H1 (cell line): ENCODE measurements around the gene ATP1B3. TPM values are rescaled to one million over a fixed set of nuclear protein-coding genes. Genes with fewer than 3 reads are reported as not detected.

Source experiments
- CTCF ChIA-PET: fragments of 300-600 bp; sonication (Branson Sonifier 250); formaldehyde crosslinking; loops from one replicate; lab custom pipeline; 2021; ENCODE audit not compliant: partially characterized antibody; lab: Charles Lee
- POLR2A ChIA-PET: fragments of 300-600 bp; sonication (Branson Sonifier 250); formaldehyde crosslinking; loops from one replicate; lab custom pipeline; 2021; ENCODE audit warnings: inconsistent platforms; ENCODE audit not compliant: partially characterized antibody; lab: Charles Lee
- DNase-seq, 2 experiments: peaks; one replicate each; pipeline versions ENCODE4 v3.0.0 to v3.0.0-alpha.2; 2010 to 2022; ENCODE audit warnings: low spot score in 2 of 2, low read depth in 1 of 2, mixed read lengths in 1 of 2
- FAIRE-seq: peaks from 2 replicates; lab custom pipeline; 2011; peaks lifted over from hg19 to GRCh38; lab: Jason Lieb, UNC
- H2AFZ ChIP-seq: 2 replicates; pipeline ENCODE4 v1.8.1; 2012; ENCODE audit warnings: low read length, inconsistent platforms
- H2AK5ac ChIP-seq: 2 replicates; pipeline ENCODE4 v1.6.1; 2013; ENCODE audit warnings: low read depth, low read length
- H2BK120ac ChIP-seq: replicated peaks from 2 replicates; pipeline ENCODE3; 2013; ENCODE audit warnings: low read depth, low read length, inconsistent platforms
- H2BK12ac ChIP-seq: 2 replicates; pipeline ENCODE4 v1.6.1; 2013; ENCODE audit warnings: low read depth, low read length
- H2BK15ac ChIP-seq: 2 replicates; pipeline ENCODE4 v1.6.1; 2013; ENCODE audit warnings: low read length
- H2BK20ac ChIP-seq: 2 replicates; pipeline ENCODE4 v1.6.1; 2013; ENCODE audit warnings: low read length
- H2BK5ac ChIP-seq: 2 replicates; pipeline ENCODE4 v1.6.1; 2013; ENCODE audit warnings: low read depth, low read length
- H3K14ac ChIP-seq: 2 replicates; pipeline ENCODE4 v1.6.1; 2013; ENCODE audit warnings: inconsistent platforms; ENCODE audit not compliant: insufficient read length
- H3K18ac ChIP-seq: 2 replicates; pipeline ENCODE4 v1.6.1; 2013; ENCODE audit warnings: low read length; ENCODE audit errors: extremely low read depth
- H3K23ac ChIP-seq: 2 replicates; pipeline ENCODE4 v1.6.1; 2013; ENCODE audit warnings: inconsistent platforms; ENCODE audit not compliant: insufficient read length
- H3K23me2 ChIP-seq: 2 replicates; pipeline ENCODE4 v1.6.1; 2013; ENCODE audit warnings: low read depth, low read length
- H3K27ac ChIP-seq: 2 replicates; pipeline ENCODE4 v1.6.1; 2011; ENCODE audit warnings: low read depth, low read length, inconsistent platforms
- H3K27me3 ChIP-seq, 4 experiments: replicated peaks in 1 of 4; 1 replicate in 1 of 4; 2 replicates in 3 of 4; pipeline versions ENCODE4 v1.6.1 to v1.8.1; 2011 to 2013; ENCODE audit warnings: low read length in 3 of 4, mild to moderate bottlenecking in 3 of 4, inconsistent platforms in 2 of 4, mixed read lengths in 2 of 4, moderate library complexity in 1 of 4; ENCODE audit not compliant: control insufficient read depth in 3 of 4, insufficient read depth in 3 of 4; ENCODE audit errors: extremely low read depth in 1 of 4
- H3K36me3 ChIP-seq, 4 experiments: 2 replicates each; pipeline versions ENCODE4 v1.6.1 to v1.8.1; 2011 to 2013; ENCODE audit warnings: mild to moderate bottlenecking in 4 of 4, low read length in 3 of 4, moderate library complexity in 2 of 4, control low read depth in 1 of 4, inconsistent platforms in 1 of 4; ENCODE audit not compliant: insufficient read depth in 4 of 4, control insufficient read depth in 2 of 4
- H3K4ac ChIP-seq: replicated peaks from 2 replicates; pipeline ENCODE3; 2013; ENCODE audit warnings: low read length, low read depth, mixed read lengths, inconsistent platforms; ENCODE audit not compliant: insufficient read length
- H3K4me1 ChIP-seq, 4 experiments: replicated peaks in 1 of 4; 1 replicate in 1 of 4; 2 replicates in 3 of 4; pipeline versions ENCODE4 v1.6.1 to v1.8.1; 2011 to 2013; ENCODE audit warnings: low read length in 3 of 4, inconsistent platforms in 2 of 4, mixed read lengths in 1 of 4; ENCODE audit not compliant: insufficient read depth in 4 of 4, control insufficient read depth in 3 of 4
- H3K4me2 ChIP-seq, 2 experiments: 2 replicates each; pipeline versions ENCODE4 v1.6.1 to v1.8.1; 2011 to 2013; ENCODE audit warnings: low read depth in 2 of 2, low read length in 2 of 2, control low read depth in 1 of 2, inconsistent platforms in 1 of 2, mild to moderate bottlenecking in 1 of 2; ENCODE audit not compliant: insufficient read depth in 1 of 2
- H3K4me3 ChIP-seq, 4 experiments: fragments of 200-600, 300-600 bp in 1 of 4; sonication (generic), shearing (Covaris generic), sonication (Bioruptor Twin) in 1 of 4; 2 replicates each; pipeline versions ENCODE4 v1.5.1 to v1.8.1; 2011 to 2016; ENCODE audit warnings: low read length in 4 of 4, low read depth in 3 of 4, control low read depth in 2 of 4, inconsistent platforms in 2 of 4, mild to moderate bottlenecking in 2 of 4, mixed read lengths in 1 of 4, moderate library complexity in 1 of 4; ENCODE audit not compliant: insufficient read depth in 2 of 4; ENCODE audit errors: extremely low read depth in 1 of 4
- H3K56ac ChIP-seq: replicated peaks from 2 replicates; pipeline ENCODE3; 2013; ENCODE audit warnings: low read depth, mild to moderate bottlenecking, mixed read lengths, low read length, inconsistent platforms; ENCODE audit not compliant: insufficient read length
- H3K79me1 ChIP-seq: 2 replicates; pipeline ENCODE4 v1.6.1; 2013; ENCODE audit warnings: low read depth, low read length, control low read depth
- H3K79me2 ChIP-seq, 2 experiments: 2 replicates each; pipeline versions ENCODE4 v1.6.1 to v1.8.1; 2012 to 2013; ENCODE audit warnings: low read length in 2 of 2, mild to moderate bottlenecking in 2 of 2, inconsistent platforms in 1 of 2; ENCODE audit not compliant: insufficient read depth in 2 of 2, control insufficient read depth in 1 of 2
- H3K9ac ChIP-seq, 4 experiments: replicated peaks in 1 of 4; 1 replicate in 1 of 4; 2 replicates in 3 of 4; pipeline versions ENCODE4 v1.6.1 to v1.8.1; 2011 to 2013; ENCODE audit warnings: low read depth in 3 of 4, low read length in 3 of 4, control low read depth in 2 of 4, mild to moderate bottlenecking in 2 of 4, moderate library complexity in 2 of 4, inconsistent platforms in 1 of 4; ENCODE audit errors: extremely low read depth in 1 of 4
- H3K9me3 ChIP-seq, 2 experiments: 2 replicates each; pipeline versions ENCODE4 v1.6.1 to v1.8.1; 2012 to 2013; ENCODE audit warnings: mild to moderate bottlenecking in 2 of 2, moderate library complexity in 2 of 2, control low read depth in 1 of 2, inconsistent platforms in 1 of 2, low read depth in 1 of 2, low read length in 1 of 2, mixed read lengths in 1 of 2; ENCODE audit not compliant: insufficient read depth in 2 of 2
- H4K20me1 ChIP-seq, 2 experiments: replicated peaks in 1 of 2; 2 replicates each; pipeline versions ENCODE3 to v1.8.1; 2011 to 2013; ENCODE audit warnings: inconsistent platforms in 2 of 2, low read length in 2 of 2, mild to moderate bottlenecking in 1 of 2; ENCODE audit not compliant: insufficient read depth in 2 of 2, control insufficient read depth in 1 of 2
- H4K5ac ChIP-seq: 2 replicates; pipeline ENCODE4 v1.6.1; 2013; ENCODE audit warnings: low read length, low read depth, mixed read lengths, inconsistent platforms; ENCODE audit not compliant: insufficient read length
- H4K8ac ChIP-seq: 2 replicates; pipeline ENCODE4 v1.8.0; 2013; ENCODE audit warnings: mild to moderate bottlenecking, moderate library complexity, low read length, inconsistent platforms; ENCODE audit not compliant: insufficient read depth; ENCODE audit errors: extremely low read depth
- H4K91ac ChIP-seq: replicated peaks from 2 replicates; pipeline ENCODE3; 2013; ENCODE audit warnings: low read length, mixed read lengths, inconsistent platforms; ENCODE audit not compliant: insufficient read length
- BRCA1 ChIP-seq: IDR thresholded peaks from 2 replicates; pipeline ENCODE4 v1.6.1; 2012; ENCODE audit warnings: low read depth, low read length, improper control_type of control experiment
- CEBPB ChIP-seq: IDR thresholded peaks from 2 replicates; pipeline ENCODE4 v1.6.1; 2012; ENCODE audit warnings: low read depth, low read length
- CHD2 ChIP-seq: IDR thresholded peaks from 2 replicates; pipeline ENCODE4 v1.6.1; 2012; ENCODE audit warnings: low read length, improper control_type of control experiment
- EP300 ChIP-seq, 2 experiments: IDR thresholded peaks; 1 replicate in 1 of 2; 2 replicates in 1 of 2; pipeline ENCODE4 v1.6.1; 2011 to 2012; ENCODE audit warnings: low read depth in 2 of 2, low read length in 2 of 2, mild to moderate bottlenecking in 2 of 2, borderline replicate concordance in 1 of 2, inconsistent platforms in 1 of 2, moderate library complexity in 1 of 2
- KDM1A ChIP-seq: fragments of 200-600, 300-600 bp; sonication (generic); IDR thresholded peaks from 2 replicates; pipeline ENCODE4 v1.7.1; 2016; ENCODE audit warnings: mild to moderate bottlenecking, low read length, borderline replicate concordance
- POLR2A ChIP-seq, 2 experiments: IDR thresholded peaks; 1 replicate in 1 of 2; 2 replicates in 1 of 2; pipeline ENCODE4 v1.6.1; 2011; ENCODE audit warnings: low read depth in 2 of 2, low read length in 2 of 2, mild to moderate bottlenecking in 2 of 2; ENCODE audit errors: control extremely low read depth in 1 of 2
- RFX5 ChIP-seq: IDR thresholded peaks from 2 replicates; pipeline ENCODE4 v1.6.1; 2011; ENCODE audit warnings: low read depth, low read length, improper control_type of control experiment, borderline replicate concordance
- RNF2 ChIP-seq: fragments of 200-900, 300-1000 bp; sonication (generic); IDR thresholded peaks from 2 replicates; pipeline ENCODE4 v1.7.1; 2016; ENCODE audit warnings: borderline replicate concordance, low read depth, mild to moderate bottlenecking, antibody characterized with exemption, low read length; ENCODE audit not compliant: poor library complexity, severe bottlenecking; ENCODE audit errors: missing control alignments
- SP1 ChIP-seq: IDR thresholded peaks from 2 replicates; pipeline ENCODE4 v1.6.1; 2011; ENCODE audit warnings: low read depth, low read length
- SP4 ChIP-seq: IDR thresholded peaks from 2 replicates; pipeline ENCODE4 v1.6.1; 2012; ENCODE audit warnings: low read length, inconsistent platforms
- SRF ChIP-seq: IDR thresholded peaks from 2 replicates; pipeline ENCODE4 v1.6.1; 2011; ENCODE audit warnings: mild to moderate bottlenecking, low read depth, low read length, moderate library complexity
- TBP ChIP-seq: IDR thresholded peaks from 2 replicates; pipeline ENCODE4 v1.6.1; 2011; ENCODE audit warnings: low read depth, low read length, improper control_type of control experiment
- ZNF274 ChIP-seq: IDR thresholded peaks from 2 replicates; pipeline ENCODE4 v1.7.0; 2012; ENCODE audit warnings: low read length, borderline replicate concordance; ENCODE audit errors: extremely low read depth
- WGBS, 2 experiments: shearing (Covaris generic) in 1 of 2; methylation state at CpG; one replicate each; pipeline versions ENCODE4 v1.1.6 to v1.1.7; 2013 to 2015; ENCODE audit warnings: low lambda C conversion rate in 2 of 2, mixed read lengths in 2 of 2, inconsistent platforms in 1 of 2, low coverage in 1 of 2, missing lambda C conversion rate in 1 of 2; ENCODE audit not compliant: insufficient replicate concordance in 2 of 2, insufficient coverage in 1 of 2, insufficient read length in 1 of 2; ENCODE audit errors: extremely low coverage in 1 of 2, missing lambda C conversion rate in 1 of 2; 5-methylcytosine and 5-hydroxymethylcytosine counted together
- polyA plus RNA-seq, 7 experiments: library from polyadenylated mRNA; depleted of rRNA in 3 of 7; stranded (reverse) in 5 of 7; unstranded in 2 of 7; fragments of >200 nt in 5 of 7; fragments of 200-250 nt in 2 of 7; gene quantifications; 1 replicate in 5 of 7; 2 replicates in 1 of 7; 4 replicates in 1 of 7; pipeline versions ENCODE4 v1.2.1 to v1.2.3, GENCODE V29; 2011 to 2013; ENCODE audit warnings: missing spikeins in 2 of 7, mixed read lengths in 2 of 7
- total RNA-seq: library from RNA; stranded (reverse); fragmentation: NEBNext Ultra II Directional; extraction: Animal tissue kit (Norgen Biotek cat#: 25700); gene quantifications from 2 replicates; pipeline ENCODE4 v1.2.1, GENCODE V29; 2021
- TF ChIP-seq, protein P1 (sequence below): IDR thresholded peaks from 2 replicates; pipeline ENCODE4 v1.6.1; 2011; ENCODE audit warnings: low read length, improper control_type of control experiment

ATP1B3 gene
- total and polyA plus RNA-seq, 2 of the 8 experiments (the other 6 are each of a cell fraction or from before 2014, with no cell fraction given): 233 to 342 TPM

- H3K9ac ChIP-seq: no peak overlapping the region
- H3K14ac ChIP-seq: no peak overlapping the region
- H3K27ac ChIP-seq: no peak overlapping the region
- ChIA-PET POLR2A (interaction anchor here (1.0 to 1.7 kb wide), 3 partner anchors 38 to 141 kb away, joined by 3 to 5 read pairs (median 4); partner anchors contain the start of gene RNF7), CTCF (no interaction called here)
- peaks cover 14 to 17% of the 10 kb centered on the region in 2 experiments for H4K20me1 ChIP-seq
- DNase-seq (no peak), FAIRE-seq (no peak)
- peaks cover 0 to 10% (median 0%) of the 10 kb centered on the region in 4 experiments; a peak in 3 of 8 replicates for H3K36me3 ChIP-seq
- 84% methylated on average over 2 of the region's 2 CpGs; no CpG with 5 or more reads in 1 of the 2 experiments for WGBS, 2 experiments
- H4K5ac ChIP-seq: no peak overlapping the region
- peak overlapping the region in 3 of 4 experiments; percentile 20 to 97 (median 76); a peak in 6 of 8 replicates for H3K4me3 ChIP-seq
- no peak overlapping the region for H4K91ac ChIP-seq
- no peaks in the 10 kb centered on the region for H3K9me3 ChIP-seq
- H2BK120ac ChIP-seq: no peak overlapping the region
- H3K18ac ChIP-seq: no peak overlapping the region
- peaks cover 17 to 66% of the 10 kb centered on the region in 2 experiments for H3K79me2 ChIP-seq
- H3K4ac ChIP-seq: no peak overlapping the region
- no peak overlapping the region for H3K23ac ChIP-seq
- H3K27me3 ChIP-seq: no peaks in the 10 kb centered on the region
- peaks cover 7% of the 10 kb centered on the region for H3K23me2 ChIP-seq
- H3K4me1 ChIP-seq: peaks cover 0 to 3% (median 0%) of the 10 kb centered on the region in 4 experiments; a peak in 1 of 7 replicates
- H3K79me1 ChIP-seq: peaks cover 5% of the 10 kb centered on the region
- H3K4me2 ChIP-seq: peak overlapping the region; percentile 51 to 80
- H4K8ac ChIP-seq: no peak overlapping the region
- H3K56ac ChIP-seq: no peak overlapping the region
- no peak overlapping the region for H2AK5ac ChIP-seq
- H2AFZ ChIP-seq: no peak overlapping the region
- H2BK12ac ChIP-seq: no peak overlapping the region
- H2BK15ac ChIP-seq: no peak overlapping the region
- no peak overlapping the region for H2BK20ac ChIP-seq
- no peak overlapping the region for H2BK5ac ChIP-seq
- TF ChIP-seq CEBPB (no peak), KDM1A (no peak), POLR2A (IDR thresholded peaks at IDR 0.05; ENCODE audit: control extremely low read depth in 1 of 2, low read depth in 2 of 2, low read length in 2 of 2) (no peak), SP4 (no peak), ZNF274 (no peak), EP300 (IDR thresholded peaks at IDR 0.05; ENCODE audit: borderline replicate concordance in 1 of 2, low read depth in 2 of 2, low read length in 2 of 2) (no peak), SP1 (no peak), BRCA1 (no peak), SRF (no peak), TBP (no peak), RNF2 (no peak), RFX5 (no peak), CHD2 (no peak)
- TF ChIP-seq, protein P1, sequence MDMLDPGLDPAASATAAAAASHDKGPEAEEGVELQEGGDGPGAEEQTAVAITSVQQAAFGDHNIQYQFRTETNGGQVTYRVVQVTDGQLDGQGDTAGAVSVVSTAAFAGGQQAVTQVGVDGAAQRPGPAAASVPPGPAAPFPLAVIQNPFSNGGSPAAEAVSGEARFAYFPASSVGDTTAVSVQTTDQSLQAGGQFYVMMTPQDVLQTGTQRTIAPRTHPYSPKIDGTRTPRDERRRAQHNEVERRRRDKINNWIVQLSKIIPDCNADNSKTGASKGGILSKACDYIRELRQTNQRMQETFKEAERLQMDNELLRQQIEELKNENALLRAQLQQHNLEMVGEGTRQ: no peak
Observed at GRCh38 chr3:141878817-141879216, 2.4 kb downstream of the ATP1B3 start.
